Activated CD4-positive, alpha-beta T cell treated with anti-CD3 and anti-CD28 coated beads, Interleukin-2, amount 10 ng/mL, durations not matched to agents 24 days and 14 days (primary cell): Measurements from ENCODE around the gene PCK1. TPM values are rescaled to one million over a fixed set of nuclear protein-coding genes. Genes with fewer than 3 reads are reported as not detected.

Experiments used
- DNase-seq: peaks from one replicate; pipeline ENCODE4 v3.0.0; 2022
- H3K27ac Mint-ChIP-seq: one replicate; pipeline ENCODE4 v1.8.0; 2022; ENCODE audit warnings: mild to moderate bottlenecking, mixed read lengths
- H3K27me3 Mint-ChIP-seq: one replicate; pipeline ENCODE4 v1.8.0; 2022; ENCODE audit warnings: mixed read lengths
- H3K36me3 Mint-ChIP-seq: one replicate; pipeline ENCODE4 v1.8.0; 2022; ENCODE audit warnings: low read depth, mild to moderate bottlenecking, mixed read lengths
- H3K4me1 Mint-ChIP-seq: one replicate; pipeline ENCODE4 v1.8.0; 2021; ENCODE audit warnings: mixed read lengths
- H3K4me3 Mint-ChIP-seq: one replicate; pipeline ENCODE4 v1.8.0; 2022; ENCODE audit warnings: mild to moderate bottlenecking, moderate library complexity, mixed read lengths
- H3K9me3 Mint-ChIP-seq: one replicate; pipeline ENCODE4 v1.8.0; 2021; ENCODE audit warnings: mixed read lengths
- intact Hi-C: fragments of 100-400 bp; cut with micrococcal nuclease; formaldehyde crosslinking; loops from one replicate; pipeline ENCODE4 v1.15.1; 2023
- total RNA-seq: library from RNA; stranded (reverse); gene quantifications from 2 replicates; pipeline ENCODE4 v1.2.3, GENCODE V29; 2022

Gene PCK1
- total RNA-seq, 1 donor from 2014 or later, result not detected

DNA sequence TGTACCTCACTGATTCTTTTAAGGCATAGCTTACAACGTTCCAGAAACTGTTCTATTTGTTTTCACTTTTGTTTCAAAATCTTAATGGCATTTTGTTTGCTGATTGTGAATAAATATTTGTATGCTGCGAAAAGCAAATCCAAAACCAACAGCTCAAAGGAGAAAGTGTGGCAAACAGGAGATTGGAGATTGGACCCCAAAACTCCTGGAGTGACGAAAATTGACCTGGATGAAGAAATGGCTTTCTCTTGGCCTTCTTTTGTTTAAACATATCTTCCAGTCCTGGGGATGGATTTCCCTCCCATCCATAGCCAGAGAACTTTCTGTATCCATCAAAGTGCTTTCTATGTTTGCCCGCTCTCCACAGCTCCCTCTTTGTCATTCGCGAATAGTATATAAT lies 33.2 kb upstream of the PCK1 start:
- H3K36me3 Mint-ChIP-seq, result no peaks in the 10 kb centered on the region
- no peaks in the 10 kb centered on the region for H3K9me3 Mint-ChIP-seq
- H3K27me3 Mint-ChIP-seq, result peaks cover 8% of the 10 kb centered on the region
- H3K27ac Mint-ChIP-seq, result no peak overlapping the region
- intact Hi-C loops, result no loop called here
- H3K4me1 Mint-ChIP-seq, result peaks cover 5% of the 10 kb centered on the region
- no peak for DNase-seq
- H3K4me3 Mint-ChIP-seq, result no peak overlapping the region

DNA sequence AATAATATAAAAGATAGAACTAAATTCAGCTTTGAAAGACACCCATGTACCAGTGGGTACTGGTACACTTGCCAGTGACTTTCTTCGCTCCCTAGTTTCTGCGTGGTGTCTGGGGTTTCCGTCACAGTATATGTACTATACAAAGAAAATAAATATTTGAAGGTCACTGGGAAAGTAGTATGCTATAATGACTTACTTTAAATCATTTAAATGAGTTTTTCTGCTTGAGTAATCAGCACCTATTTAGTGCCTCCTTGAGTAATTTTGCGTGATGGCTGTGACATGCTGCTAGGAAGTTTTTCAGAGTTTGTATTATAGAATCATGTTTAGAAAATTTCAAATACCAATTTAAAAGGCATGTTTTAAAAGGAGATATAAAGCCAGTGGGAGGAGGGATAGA lies 32.8 kb upstream of the PCK1 start:
- Mint-ChIP-seq H3K27me3 (peaks cover 10% of the 10 kb centered on the region), H3K9me3 (no peaks in the 10 kb centered on the region), H3K36me3 (no peaks in the 10 kb centered on the region), H3K27ac (no peak overlapping the region), H3K4me3 (no peak overlapping the region), H3K4me1 (peaks cover under 1% of the 10 kb centered on the region)
- intact Hi-C loops, result no loop called here
- DNase-seq, result no peak

DNA sequence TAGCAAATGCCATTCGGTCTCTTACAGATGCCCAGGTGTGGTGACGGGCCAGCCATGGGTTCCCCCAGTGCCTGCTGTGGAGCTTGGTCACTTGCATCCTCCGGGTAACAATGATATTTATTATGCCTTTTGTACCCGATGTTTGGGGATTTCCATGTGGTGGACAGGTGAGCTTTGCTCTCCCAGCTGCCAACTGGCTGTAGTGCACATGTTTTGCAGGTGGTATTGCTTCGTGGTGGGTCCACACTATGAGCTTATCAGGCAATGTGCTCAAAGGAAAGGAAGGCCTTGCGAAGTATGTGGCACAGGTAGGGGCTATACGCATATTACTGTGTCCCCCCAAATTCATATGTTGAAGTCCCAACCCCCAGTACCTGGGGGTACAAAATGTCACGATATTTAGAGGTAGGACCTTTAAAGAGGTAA lies 31.7 kb upstream of the PCK1 start:
- Mint-ChIP-seq H3K9me3 (no peaks in the 10 kb centered on the region), H3K27ac (no peak overlapping the region), H3K27me3 (peaks cover 10% of the 10 kb centered on the region), H3K4me3 (no peak overlapping the region), H3K36me3 (no peaks in the 10 kb centered on the region), H3K4me1 (no peaks in the 10 kb centered on the region)
- no peak for DNase-seq
- intact Hi-C loops, result no loop called here

DNA sequence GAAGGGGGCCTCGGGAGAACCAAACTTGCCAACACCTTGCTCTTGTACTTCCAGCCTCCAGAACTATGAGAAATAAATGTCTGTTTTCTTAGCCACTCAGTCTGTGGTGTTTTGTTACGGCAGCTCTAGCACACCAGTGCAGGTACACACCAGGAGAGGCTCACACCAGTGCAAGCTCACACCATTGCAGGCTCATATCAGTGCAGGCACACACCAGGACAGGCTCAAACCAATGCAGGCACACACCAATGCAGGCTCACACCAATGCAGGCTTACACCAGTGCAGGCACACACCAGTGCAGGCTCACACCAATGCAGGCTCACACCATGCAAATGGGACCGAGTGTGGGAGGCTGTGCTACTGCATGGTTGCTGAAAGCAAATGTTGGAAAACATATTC lies 31.1 kb upstream of the PCK1 start:
- Mint-ChIP-seq H3K27me3 (peaks cover 10% of the 10 kb centered on the region), H3K36me3 (no peaks in the 10 kb centered on the region), H3K9me3 (no peaks in the 10 kb centered on the region), H3K4me1 (no peaks in the 10 kb centered on the region), H3K4me3 (no peak overlapping the region), H3K27ac (no peak overlapping the region)
- no peak for DNase-seq
- intact Hi-C loops, result no loop called here

DNA sequence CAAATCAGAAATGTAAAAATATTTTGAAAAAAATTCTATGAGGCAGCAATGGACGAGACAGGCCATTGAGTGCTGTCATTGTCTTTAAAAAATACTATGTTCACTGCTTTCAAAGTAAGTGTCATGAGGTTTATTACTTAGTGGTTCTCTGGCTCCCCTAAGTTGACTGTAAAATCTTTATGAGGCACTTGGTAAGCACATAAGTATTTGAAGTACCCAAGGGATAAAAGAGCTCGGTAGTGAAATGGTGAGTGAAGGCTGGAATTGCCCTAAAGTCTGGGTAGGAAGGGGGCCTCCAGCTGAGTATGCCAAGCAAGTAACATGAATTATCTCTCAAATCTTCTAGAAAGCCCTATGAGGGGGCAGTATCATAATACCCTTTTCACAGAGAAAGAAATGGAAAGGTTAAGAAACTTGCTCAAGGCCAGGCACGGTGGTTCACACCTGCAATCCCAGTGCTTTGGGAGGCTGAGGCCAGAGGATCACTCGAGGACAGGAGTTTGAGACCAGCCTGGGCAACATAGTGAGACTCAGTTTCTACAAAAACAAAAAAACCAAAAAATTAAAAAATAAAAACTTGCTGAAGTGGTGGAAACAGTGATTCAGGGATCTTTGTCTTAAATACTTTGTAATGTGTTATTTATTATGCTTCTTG lies 30.5 kb upstream of the PCK1 start:
- intact Hi-C loops, result no loop called here
- peaks cover 11% of the 10 kb centered on the region for H3K27me3 Mint-ChIP-seq
- no peak for DNase-seq

DNA sequence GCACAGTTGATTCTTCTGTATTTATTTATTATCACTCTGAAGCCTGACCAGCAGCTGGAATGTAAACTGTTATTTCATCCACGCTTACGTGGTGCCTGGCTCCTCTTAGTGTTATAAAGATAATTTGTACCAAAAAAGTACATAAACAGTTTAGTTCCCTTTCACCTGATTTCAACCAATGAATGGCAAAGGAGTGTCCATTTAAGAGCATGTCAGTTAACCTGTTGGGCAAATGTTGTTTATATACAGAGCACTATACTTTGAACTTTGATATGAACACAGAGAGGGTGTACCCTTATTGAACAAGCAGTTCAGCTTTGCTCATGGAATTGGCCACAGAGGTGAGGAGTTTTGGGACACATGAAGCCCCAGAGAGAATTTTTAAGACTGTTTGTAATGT lies 28.8 kb upstream of the PCK1 start:
- intact Hi-C loops, result no loop called here
- no peaks in the 10 kb centered on the region for H3K9me3 Mint-ChIP-seq
- H3K27ac Mint-ChIP-seq, result no peak overlapping the region
- H3K27me3 Mint-ChIP-seq, result peaks cover 26% of the 10 kb centered on the region
- no peaks in the 10 kb centered on the region for H3K4me1 Mint-ChIP-seq
- no peak for DNase-seq
- H3K36me3 Mint-ChIP-seq, result no peaks in the 10 kb centered on the region
- H3K4me3 Mint-ChIP-seq, result no peak overlapping the region

More for the DNA sequence above, 30.5 kb upstream of the PCK1 start:
- Mint-ChIP-seq H3K4me3 (no peak overlapping the region), H3K9me3 (no peaks in the 10 kb centered on the region), H3K4me1 (no peaks in the 10 kb centered on the region), H3K27ac (no peak overlapping the region), H3K36me3 (no peaks in the 10 kb centered on the region)

DNA sequence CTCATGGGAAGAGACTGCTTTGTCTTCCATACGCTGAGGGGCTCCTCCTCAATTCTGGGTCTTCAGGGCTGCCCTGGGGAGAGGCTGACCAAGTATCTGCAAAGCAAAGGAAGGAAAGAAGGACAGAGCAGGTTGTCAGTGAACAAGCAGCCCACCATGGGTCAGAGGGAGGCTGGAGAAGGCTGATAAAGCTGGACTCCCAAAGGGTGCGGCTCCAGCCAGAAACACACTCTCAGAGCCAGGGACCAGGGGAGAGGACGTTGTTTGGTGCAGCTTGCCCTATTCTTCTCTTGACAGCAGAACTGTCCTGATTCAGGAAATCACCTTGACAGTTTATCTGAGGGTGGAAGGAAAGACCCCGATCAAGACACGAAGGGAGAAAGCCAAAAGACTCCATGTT lies 25.6 kb upstream of the PCK1 start:
- intact Hi-C loops, result no loop called here
- no peak for DNase-seq
- Mint-ChIP-seq H3K27me3 (peaks cover 35% of the 10 kb centered on the region), H3K27ac (no peak overlapping the region), H3K4me3 (no peak overlapping the region), H3K36me3 (no peaks in the 10 kb centered on the region), H3K4me1 (no peaks in the 10 kb centered on the region), H3K9me3 (no peaks in the 10 kb centered on the region)

DNA sequence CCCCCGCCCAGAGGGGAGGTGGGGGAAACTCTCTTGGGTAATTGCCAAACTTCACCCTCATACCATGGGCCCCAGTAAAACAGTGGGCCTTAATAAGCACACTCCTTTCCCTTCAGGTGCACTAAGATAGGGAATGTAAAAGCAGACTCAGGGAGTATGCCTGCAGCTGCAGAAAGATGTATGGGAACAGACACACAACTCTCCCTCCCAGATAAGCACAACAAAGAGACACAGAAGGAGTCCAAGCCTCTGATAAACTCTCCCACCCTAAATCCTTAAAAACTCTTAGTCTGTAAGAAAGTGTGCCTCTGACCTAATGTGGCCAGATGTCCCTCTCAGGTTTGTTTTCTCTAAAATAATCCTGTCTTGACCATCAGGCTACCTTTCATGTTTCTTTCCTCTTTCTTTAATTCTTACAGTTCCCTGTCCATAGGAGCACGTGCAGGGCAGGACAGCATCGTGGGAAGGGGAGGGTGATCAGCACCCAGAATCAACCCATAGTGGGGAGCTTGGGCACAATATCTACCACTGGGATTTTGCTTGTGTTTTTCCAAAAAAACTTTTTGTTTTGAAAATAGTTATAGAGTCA lies 24.7 kb upstream of the PCK1 start:
- no peaks in the 10 kb centered on the region for H3K9me3 Mint-ChIP-seq
- H3K4me1 Mint-ChIP-seq, result no peaks in the 10 kb centered on the region
- intact Hi-C loops, result no loop called here
- H3K4me3 Mint-ChIP-seq, result no peak overlapping the region
- no peak for DNase-seq
- no peak overlapping the region for H3K27ac Mint-ChIP-seq
- H3K36me3 Mint-ChIP-seq, result no peaks in the 10 kb centered on the region
- H3K27me3 Mint-ChIP-seq, result peaks cover 36% of the 10 kb centered on the region

DNA sequence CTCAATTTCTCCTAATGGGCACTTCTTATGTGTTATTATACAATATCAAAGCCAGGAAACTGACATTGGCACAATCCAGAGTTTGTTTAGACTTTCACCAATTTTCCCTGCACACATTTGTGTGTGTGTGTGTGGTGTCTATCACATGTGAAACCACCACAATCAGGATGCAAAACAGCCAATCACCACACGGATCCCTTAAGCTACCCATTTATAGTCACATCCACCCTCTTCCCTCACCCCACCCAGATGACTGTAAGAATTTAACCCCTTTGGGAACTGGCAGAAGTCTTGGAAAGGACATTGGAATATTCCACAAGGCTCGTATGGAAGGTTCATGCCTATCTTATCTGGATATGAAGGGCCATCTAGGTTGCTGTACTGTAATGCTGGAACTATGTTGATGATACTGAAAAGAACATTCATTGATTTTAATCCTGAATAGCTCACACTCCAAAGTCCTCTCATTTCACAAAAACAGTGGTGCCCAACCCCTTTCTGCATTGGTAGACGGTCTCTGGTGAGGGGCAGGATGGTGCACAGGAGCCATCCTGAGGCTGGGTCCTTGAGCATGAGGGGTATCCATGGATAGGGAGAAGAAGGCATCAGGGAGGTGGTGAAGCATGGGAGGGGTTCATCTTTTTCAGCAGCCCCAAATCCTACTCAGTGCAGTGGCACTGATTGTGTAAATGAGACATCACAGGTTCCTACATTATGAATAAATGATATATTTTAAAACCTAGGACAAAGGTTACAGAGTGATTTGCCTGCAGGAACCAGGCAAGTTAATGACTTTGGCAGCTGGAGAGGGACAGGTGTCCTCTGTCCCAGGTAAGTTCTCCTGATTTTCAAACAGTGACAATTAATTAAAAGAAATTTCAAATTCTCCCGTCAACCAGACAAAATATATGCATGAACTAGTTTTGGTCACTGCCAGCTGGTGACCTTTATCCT lies 23.9 kb upstream of the PCK1 start:
- Mint-ChIP-seq H3K9me3 (no peaks in the 10 kb centered on the region), H3K4me1 (no peaks in the 10 kb centered on the region), H3K27ac (no peak overlapping the region), H3K4me3 (no peak overlapping the region), H3K36me3 (no peaks in the 10 kb centered on the region), H3K27me3 (peaks cover 37% of the 10 kb centered on the region)
- DNase-seq, result no peak
- intact Hi-C loops, result no loop called here

DNA sequence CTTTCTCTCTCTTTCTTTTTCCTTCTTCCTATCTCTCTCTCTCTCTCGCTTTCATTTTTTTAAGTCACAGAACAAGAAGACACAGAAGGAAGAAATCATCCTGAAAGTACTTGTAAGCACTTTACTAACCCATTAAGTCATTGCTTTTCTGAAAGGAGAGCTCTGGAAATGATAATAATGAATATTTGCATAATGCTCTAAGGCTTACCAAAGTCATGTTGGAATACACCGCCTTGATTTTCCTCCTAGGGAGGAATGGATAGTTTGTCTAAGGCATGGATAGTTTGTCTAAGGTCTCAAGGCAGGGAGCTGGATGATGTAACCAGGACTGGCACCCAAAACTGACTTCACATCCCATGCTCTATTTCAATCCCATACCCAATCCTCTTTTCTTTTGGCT lies 23.1 kb upstream of the PCK1 start:
- intact Hi-C loops, result no loop called here
- H3K27ac Mint-ChIP-seq, result no peak overlapping the region
- DNase-seq, result no peak
- no peaks in the 10 kb centered on the region for H3K36me3 Mint-ChIP-seq
- no peaks in the 10 kb centered on the region for H3K4me1 Mint-ChIP-seq
- H3K4me3 Mint-ChIP-seq, result no peak overlapping the region
- H3K27me3 Mint-ChIP-seq, result peaks cover 35% of the 10 kb centered on the region
- no peaks in the 10 kb centered on the region for H3K9me3 Mint-ChIP-seq

DNA sequence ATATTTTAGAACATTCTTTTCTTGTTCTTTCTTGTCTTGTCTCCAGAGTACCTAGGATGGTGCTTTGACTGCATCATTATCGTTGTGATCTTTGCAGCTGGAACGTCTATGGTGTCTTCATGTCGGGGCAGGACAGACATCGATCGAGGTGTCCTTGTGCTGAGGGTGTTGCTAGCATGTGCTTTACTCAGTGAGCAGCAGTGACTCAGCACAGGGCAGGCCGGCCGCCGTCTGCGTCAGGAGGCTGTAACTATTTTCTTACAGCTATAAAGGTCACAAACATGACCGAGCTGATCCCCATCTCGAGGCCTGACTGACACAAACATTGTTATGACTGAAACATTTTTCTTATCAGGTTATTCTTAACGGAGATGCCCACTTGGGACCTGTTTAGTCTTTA lies 21.0 kb upstream of the PCK1 start:
- intact Hi-C loops, result no loop called here
- Mint-ChIP-seq H3K27ac (no peak overlapping the region), H3K36me3 (no peaks in the 10 kb centered on the region), H3K4me3 (no peak overlapping the region), H3K27me3 (peaks cover 36% of the 10 kb centered on the region), H3K4me1 (no peaks in the 10 kb centered on the region), H3K9me3 (no peaks in the 10 kb centered on the region)
- no peak for DNase-seq

DNA sequence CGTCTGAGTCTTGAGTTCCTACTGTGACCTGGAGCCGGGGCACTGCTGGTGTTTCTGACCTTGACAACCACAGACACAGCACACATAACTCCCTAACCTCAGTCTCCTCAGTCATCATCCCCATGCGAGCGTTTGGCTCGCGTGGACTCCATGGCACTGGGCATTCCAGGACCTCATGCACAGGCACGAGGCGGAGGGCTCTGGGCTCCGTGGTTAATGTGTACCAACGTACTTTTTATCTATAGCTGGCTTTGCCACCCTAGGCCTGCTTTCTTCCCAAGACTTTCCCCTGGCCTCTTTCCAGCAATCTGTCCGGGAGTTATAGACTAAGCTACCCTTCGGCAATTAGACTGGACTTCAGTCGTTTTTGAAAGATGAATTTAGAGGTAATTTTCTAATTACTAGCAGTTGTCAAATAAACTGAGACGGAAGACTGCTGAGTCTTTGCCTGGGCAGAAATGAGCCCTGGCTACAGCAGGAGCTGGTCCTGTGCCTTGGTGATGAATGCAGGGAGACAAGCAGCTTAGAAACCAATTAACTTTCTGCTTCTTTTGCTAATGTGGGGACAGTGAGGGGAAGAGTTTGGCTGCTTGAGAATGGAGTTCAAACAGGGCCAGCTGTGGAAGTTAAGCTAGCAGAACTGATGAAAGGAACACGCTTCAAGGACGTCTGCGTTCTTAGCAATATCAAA lies 19.9 kb upstream of the PCK1 start:
- Mint-ChIP-seq H3K4me3 (no peak overlapping the region), H3K4me1 (no peaks in the 10 kb centered on the region), H3K36me3 (no peaks in the 10 kb centered on the region), H3K27me3 (peaks cover 30% of the 10 kb centered on the region), H3K27ac (no peak overlapping the region), H3K9me3 (no peaks in the 10 kb centered on the region)
- intact Hi-C loops, result no loop called here
- no peak for DNase-seq

DNA sequence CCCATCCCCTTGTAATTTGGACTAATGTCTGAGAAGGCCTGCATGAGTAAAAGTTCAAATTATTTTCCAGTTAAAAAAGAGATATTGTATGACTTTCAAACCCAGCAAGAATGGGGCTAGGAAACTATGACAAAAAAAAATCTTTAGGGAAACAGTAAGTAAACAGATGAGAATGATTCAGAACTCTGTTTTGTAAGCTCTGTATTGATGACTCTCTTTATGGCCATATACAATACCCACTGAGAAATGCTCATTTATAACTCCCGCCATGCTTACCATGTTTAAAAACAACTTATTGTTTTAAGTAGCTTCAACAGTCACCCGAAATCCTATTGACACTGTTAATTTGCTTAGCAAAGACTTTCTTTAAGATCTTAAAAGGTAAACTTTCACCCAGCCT lies 17.2 kb upstream of the PCK1 start:
- intact Hi-C loops, result no loop called here
- H3K27ac Mint-ChIP-seq, result no peak overlapping the region
- no peak overlapping the region for H3K4me3 Mint-ChIP-seq
- H3K4me1 Mint-ChIP-seq, result no peaks in the 10 kb centered on the region
- H3K9me3 Mint-ChIP-seq, result no peaks in the 10 kb centered on the region
- H3K36me3 Mint-ChIP-seq, result no peaks in the 10 kb centered on the region
- DNase-seq, result no peak
- peaks cover 12% of the 10 kb centered on the region for H3K27me3 Mint-ChIP-seq
